Activated CD8-positive, alpha-beta memory T cell treated with anti-CD3 and anti-CD28 coated beads for 48 hours (primary cell): ENCODE data around the gene IRAK1BP1.
"Not testable (repeated sequence)": the region's sequence is repeated elsewhere in the genome, so short reads cannot be mapped to it uniquely, and the experiment has no call there.

Experiments
- DNase-seq, 3 experiments: peaks; one replicate each; pipeline ENCODE4 v3.0.0-alpha.2; 2020; ENCODE audit warnings: low read depth in 2 of 3, low spot score in 2 of 3

IRAK1BP1 gene

GRCh38 chr6:78889901-78890300 is 22.6 kb downstream of the IRAK1BP1 start:
- not testable (repeated sequence) for DNase-seq

DNA sequence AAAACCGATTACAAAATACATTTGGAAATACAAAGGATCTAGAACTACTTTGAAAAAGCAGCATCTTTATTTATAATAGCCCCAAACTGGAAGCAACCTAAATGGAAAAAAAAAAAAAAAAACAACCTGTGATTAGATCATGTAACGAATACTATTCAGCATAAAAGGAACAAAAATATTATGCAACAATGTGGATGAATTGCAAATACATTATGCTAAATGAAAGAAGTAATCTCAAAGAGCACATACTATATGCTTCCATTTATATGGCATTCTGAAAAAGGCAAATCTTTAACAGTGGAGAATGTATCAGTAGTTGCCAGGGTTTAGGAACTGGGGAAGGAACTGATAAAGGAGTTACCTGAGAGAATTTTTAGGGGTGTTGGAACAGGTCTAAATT is 28.9 kb downstream of the IRAK1BP1 start:
- DNase-seq = no peak

DNA sequence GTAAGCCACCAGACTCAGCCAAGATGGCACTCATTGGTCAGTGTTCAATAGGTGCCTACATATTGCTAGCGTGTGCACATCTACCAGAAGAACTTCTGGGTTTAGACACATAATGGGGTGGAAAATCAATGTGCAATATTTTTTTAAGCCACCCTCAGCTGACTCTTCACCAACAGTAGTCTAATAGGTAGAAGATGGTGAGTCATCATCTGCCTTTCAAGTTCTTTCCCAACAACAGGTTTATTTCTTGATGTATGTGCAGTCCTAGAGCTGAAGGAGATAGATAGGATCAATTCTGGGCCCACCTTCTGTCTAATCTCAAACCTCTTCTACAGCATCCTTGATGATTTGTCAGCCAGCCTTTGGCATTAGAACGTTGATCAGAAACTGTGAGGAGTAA is 41.3 kb downstream of the IRAK1BP1 start:
- DNase-seq = no peak

DNA sequence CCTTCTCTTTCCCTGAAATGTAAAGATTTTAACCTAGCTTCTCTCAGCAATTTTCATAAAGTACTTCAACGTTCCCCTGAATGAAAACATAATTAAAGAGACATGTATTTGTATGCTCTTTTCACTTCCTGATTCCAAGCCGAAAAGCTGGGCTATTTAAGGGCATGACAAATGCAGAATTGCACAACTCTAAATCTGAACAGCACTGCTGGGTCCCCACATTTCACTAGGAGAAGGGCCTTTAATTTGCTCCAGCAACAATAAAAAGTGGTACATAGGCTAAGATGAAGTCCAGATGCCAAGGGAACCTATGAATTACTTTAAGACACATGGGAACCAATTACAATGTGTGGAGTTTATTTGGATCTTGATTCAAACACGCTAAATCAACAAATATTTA is 42.0 kb downstream of the IRAK1BP1 start:
- no peak for DNase-seq

- no peak for DNase-seq
Observed at GRCh38 chr6:78910010-78910409, 42.7 kb downstream of the IRAK1BP1 start.

GRCh38 chr6:78910591-78911171 is 43.3 kb downstream of the IRAK1BP1 start:
- DNase-seq = peak in 2 of 3 experiments; percentile 9 to 14

DNA sequence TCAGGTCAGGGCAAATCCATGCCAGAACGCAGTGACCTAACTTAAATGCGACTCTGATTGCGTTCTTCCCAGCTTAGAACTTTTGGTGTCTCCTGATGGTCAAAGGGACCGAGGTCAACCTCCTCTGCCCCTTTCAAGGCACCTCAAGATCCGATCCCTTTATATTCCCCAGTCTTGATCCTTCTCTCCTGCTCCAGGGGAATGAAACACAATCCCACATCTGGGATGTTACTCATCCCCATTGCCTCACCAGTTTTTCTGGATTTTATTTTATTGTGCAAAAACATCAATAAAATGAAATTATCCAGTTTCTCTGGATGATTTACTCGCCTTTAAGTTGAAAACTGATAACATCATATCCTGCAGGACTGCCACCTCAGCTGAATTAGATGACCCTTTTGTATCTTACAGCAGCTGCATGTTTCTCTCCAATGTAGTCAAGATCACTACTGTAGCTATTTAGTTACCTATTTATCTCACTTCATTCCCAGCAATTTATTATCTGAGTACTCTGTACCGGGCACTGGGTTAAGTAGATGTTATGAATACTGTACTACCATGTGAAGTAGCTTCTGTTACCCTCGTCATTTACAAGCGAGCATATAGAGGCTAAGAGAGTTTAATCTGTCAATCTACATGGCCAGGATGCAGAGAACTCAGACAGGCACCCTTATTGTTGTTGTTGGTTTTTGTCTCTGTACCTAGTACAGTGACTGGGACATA is 44.0 kb downstream of the IRAK1BP1 start:
- DNase-seq = no peak

GRCh38 chr6:78916411-78916810 is 49.1 kb downstream of the IRAK1BP1 start:
- no peak for DNase-seq

DNA sequence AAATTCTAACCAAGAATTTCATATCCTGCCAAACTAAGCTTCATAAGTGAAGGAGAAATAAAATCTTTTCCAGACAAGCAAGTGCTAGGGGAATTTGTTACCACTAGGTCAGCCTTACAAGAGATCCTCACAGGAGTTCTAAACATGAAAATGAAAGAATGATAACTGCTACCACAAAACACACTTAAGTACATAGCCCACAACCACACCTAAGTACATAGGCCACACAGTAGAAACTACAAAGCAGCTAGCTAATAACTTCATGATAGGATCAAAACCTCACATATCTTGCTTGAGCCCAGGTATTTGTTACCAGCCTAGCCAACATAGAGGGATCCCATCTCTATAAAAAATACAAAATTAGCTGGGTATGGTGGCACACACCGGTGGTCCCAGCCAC is 50.4 kb downstream of the IRAK1BP1 start:
- DNase-seq = no peak

GRCh38 chr6:78921168-78921567 is 53.8 kb downstream of the IRAK1BP1 start:
- not testable (repeated sequence) for DNase-seq

- DNase-seq = no peak
Observed at GRCh38 chr6:78925317-78925716, 58.0 kb downstream of the IRAK1BP1 start.

DNA sequence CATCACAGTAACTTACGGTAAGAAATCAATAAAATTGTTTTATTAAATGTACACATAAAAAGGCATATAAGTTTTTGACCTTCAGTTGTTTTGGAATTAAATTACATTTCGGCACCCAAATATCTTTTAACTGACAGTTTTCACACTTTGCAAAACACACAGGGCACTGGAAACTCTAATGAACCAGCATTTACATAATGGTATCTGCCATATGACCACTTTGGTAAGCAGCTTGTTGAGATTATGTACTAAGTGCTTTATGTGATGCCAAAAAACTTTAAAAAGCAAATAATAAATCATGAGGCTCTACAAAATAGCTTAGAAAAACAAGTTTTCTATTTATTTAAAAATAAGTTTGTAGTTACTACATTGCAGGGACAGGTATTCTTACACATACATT is 68.2 kb downstream of the IRAK1BP1 start:
- DNase-seq = no peak

- DNase-seq = no peak
Observed at GRCh38 chr6:78936515-78936914, 69.2 kb downstream of the IRAK1BP1 start.

DNA sequence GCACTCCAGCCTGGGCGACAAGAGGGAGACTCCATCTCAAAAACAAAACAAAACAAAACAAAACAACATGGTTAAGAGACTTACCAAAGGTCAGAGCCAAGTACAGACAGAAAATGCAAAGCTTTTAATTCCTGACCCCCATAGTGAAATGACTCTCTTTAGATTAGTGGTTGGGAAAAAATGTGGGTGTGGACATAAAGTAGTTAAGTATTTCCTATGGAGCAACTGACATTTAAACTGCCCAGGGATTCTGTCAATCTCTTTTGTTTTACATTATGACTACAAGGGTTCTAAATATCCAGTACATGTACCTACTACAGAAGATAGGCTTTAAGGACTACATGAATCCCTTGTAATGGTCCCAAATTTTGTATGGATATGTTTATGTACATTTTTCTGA is 75.1 kb downstream of the IRAK1BP1 start:
- DNase-seq = no peak

DNA sequence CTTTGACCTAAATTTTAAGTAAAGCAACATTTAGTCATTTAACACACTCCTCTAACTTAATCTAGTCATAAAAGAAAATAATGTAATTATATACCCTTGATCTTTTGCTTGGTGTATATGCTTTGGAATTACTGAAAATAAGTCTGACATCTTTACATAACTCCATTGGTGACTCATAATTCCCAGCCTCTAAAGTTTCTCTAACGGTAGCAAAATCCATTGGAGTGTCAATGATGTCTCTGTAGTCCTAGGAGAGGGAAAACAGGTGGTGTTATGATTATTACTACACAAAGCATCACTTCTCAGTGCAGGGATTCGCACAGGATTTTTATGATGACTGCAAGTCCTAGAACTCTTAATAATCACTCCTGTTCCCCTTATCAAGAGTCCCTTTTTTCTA is 80.2 kb downstream of the IRAK1BP1 start:
- no peak for DNase-seq

DNA sequence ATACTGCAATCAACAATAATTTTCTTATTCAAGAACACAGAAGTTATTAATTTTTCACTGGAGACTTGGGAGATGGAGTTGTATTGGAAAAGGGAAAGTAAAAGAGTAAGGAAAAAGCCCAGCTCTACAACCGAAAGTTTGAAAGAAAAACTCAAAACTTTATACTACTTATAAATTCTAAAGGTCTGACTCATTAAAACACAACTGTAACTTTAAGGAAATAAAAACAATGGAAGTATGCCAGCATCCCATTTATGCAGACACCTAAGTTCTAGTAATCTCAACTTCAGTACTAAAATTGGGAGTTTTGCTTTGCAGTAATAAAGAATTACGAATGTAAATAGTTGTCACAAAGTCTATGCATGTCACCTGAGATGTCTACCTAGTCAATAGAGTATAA is 80.6 kb downstream of the IRAK1BP1 start:
- no peak for DNase-seq

- DNase-seq = no peak
Observed at GRCh38 chr6:78948785-78949184, 81.4 kb downstream of the IRAK1BP1 start.

DNA sequence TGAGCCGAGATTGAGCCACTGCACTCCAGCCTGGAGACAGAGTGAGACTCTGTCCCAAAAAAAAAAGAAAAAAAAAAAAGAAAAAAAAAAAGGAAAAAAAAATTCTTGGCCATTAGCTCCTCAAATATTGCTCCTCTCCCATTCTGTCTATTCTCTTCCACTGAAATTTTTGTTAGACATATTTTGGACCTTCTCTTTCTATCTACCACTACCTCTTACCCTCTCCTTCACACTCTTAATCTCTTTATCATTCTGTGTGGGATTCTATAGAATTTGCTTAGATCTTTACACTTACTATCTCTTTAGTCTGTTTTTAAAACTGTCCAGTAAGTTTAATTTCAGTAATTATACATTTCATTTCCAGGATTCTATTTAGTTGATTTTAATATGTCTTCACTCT is 85.0 kb downstream of the IRAK1BP1 start:
- DNase-seq = no peak
